ENCODE measurements around the gene WFDC5. TPM values are rescaled to one million over a fixed set of nuclear protein-coding genes. Genes with fewer than 3 reads are reported as not detected.
"Not testable (repeated sequence)": the region's sequence is repeated elsewhere in the genome, so short reads cannot be mapped to it uniquely, and the experiment has no call there.

Gene WFDC5
- total RNA-seq, 1 donor from 2014 or later: 5.2 TPM

DNA sequence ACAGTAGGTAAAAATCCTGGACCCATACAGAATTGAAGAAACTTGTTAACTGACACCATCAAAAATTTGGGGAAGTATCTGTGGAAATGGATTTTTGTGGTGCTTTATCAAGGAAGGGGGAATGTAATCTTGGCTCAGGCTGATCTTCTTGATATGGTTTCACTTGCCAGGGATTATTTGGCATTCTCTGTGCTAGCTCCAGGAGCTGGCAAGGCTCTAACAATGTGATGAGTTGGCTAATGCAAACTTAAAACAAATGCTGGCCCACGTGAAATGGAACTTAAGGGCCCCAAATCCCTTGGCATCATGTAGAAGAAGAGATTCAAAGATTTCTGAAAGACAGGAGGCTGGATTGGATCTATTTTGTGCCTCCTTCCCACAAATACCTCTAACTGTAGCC is 27.2 kb downstream of the WFDC5 start:
- no peak for DNase-seq

DNA sequence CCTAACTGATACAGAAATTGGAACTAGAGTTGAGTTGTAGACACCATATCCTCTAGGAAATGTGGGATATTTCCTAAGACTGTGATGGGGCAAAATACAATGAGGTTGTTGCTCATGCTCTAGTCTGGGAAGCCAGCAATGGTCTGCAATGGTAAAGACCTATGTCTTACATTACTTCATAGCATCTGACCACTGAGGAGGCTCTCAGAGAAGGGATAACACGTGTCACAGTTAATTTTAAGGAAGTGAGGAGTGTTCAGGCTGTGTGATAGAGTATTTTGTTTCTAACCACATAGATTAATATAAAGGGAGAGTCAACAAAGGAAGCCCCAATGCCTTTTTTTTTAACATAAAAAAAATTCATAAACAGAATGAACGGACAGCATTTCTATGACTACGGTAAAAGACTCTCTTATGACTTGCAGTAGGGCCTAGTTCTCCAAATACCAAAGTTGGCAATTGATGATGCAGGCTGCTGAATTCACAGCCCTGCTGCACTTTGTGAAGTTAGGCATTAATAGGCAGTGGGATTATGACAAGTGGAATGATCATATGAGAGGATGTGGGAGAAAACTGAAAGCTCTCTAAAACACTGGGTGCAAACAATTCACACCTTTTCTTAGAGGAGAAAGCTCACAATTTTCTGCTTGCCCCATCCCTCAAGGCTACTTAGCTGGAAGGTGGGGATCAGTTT is 27.7 kb downstream of the WFDC5 start:
- DNase-seq: no peak

DNA sequence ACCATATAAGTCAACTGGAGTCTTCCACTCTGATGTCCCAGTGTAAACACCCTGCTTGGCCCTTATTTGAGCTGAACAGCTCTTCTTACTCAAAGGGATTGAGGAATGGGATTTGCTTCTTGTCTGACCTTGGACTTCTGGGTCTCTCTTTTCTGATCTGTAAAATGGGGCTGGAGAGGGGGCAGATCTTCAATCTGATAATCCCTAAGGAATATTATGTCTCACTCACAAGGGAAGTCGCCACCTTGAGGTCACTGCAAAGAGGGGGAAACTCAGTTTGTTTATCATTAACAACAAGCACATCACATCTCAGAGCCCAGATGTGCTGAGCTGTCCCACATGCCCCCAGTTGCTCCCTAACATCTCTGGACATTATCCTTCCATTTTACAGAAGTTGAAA is 29.1 kb downstream of the WFDC5 start:
- no peak for DNase-seq

DNA sequence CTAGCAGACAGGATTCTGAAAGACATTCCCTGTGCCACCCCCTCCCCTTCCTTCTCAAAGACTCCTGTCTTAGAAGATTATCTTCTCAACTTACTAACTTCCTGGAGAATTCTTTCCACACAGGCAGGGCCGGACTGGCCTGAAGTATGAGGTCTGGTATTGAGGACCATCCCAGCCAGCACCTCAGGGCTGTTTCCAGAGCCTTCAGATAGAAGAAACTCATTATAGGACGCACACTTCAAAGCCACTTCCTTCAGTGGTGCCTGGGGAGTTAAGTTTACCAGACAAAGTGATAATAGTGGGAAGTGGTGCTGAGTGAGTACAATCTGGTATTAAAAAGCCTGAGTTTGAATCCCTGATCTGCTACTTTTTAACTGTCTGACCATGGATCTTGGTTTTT is 29.7 kb downstream of the WFDC5 start:
- DNase-seq: no peak

DNA sequence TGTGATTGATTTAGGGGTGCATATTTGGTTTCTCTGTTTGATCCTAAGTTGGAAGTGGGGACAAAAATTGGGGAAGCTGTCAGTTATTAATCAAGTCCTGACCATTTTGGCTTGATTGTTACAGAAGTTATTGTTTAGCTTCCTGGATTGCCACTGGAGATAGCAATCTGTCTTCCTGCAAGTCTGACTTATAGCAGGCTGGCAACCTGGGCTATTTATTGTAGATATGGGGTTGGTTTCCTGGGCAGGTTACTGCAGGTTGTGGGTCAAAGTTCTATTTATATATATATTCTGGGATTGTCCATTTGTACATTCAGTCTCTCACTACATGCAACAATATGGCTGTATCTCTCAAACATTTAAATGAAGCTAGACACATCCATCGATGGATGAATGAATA is 31.8 kb downstream of the WFDC5 start:
- no peak for DNase-seq

DNA sequence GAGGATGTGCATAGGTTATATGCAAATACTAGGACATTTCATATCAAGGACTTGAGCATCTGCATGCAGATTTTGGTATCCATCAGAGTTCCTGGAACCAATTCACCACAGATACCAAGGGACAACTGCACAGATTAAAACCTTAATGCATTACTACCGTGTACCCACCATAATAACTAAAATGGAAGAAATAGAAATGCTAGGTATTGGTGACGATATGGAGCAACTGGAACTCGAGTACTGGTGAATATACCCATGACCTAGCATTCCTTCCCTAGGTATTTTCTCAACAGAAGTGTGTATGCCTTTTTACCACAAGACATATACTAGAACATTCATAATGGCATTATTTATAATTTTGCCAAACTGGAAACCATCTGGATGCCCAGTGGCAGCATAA is 32.5 kb downstream of the WFDC5 start:
- DNase-seq: no peak

DNA sequence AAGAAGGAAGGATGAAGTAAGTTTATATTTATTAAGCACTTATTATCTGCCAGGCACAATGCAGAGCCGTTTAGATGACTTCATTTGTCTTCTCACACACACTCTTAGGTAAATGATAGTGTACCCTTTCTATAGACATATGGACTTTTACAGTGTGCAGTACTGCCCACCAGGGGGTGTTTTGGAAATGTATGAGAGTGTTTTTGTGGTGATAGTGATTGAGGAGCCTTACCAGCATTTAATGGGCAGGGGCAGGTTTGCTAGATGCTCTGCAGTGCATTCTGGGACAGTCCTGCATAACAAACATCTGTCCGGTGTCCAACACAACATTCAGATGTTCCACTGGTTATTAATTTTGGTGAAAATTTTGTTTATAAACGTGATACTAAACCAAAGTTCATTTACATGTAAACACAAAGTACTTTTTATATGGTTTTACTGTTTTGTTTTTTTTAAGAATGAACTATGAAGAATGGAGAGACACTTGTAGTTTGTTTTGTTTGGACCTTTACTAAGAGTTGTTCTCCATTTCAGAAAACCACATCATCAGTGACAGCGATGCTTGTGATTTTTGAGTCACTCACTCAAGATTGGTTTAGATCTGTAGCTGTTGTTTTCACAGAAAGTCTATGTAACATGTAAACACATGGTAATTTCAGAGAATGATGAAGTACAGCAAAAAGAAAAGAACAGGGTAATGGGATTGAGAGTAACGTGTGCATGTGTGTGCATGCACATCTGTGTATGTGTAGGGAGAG is 33.9 kb downstream of the WFDC5 start:
- no peak for DNase-seq

DNA sequence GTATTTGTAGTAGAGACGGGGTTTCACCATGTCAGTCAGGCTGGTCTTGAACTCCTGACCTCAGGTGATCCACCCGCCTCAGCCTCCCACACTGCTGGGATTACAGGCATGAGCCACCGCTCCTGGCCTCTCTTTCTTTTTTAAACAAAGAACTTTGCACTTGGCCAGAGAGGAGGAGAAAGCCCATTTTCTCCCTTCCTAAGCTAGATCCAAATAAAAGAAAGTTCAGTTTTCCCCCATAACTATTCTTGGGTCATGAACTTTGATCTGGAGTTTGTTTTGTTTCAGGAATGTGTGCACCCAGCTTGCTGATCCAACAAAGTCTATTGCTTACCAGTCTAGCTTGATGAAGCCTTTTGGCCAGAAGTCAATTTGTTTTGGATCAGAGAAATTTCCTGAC is 37.4 kb downstream of the WFDC5 start:
- no peak for DNase-seq

DNA sequence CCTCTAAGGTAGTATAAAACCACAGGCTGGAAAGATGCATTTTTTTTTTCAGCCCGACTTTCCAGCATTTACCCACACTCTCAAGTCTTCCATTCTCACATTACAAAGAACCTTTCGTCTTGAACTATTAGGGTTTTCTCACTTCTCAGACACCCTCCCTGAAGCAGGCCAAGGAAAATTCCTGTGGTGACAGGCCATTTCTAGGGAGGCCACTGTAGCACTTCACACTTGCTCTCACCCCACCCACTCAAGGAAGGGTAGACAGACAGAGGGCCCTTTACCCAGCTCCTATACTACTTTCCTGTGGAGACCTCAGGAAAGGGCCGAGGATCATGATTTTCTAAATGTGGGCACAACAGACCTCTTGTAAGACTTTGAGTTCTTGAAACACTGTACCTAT is 41.8 kb downstream of the WFDC5 start:
- no peak for DNase-seq

DNA sequence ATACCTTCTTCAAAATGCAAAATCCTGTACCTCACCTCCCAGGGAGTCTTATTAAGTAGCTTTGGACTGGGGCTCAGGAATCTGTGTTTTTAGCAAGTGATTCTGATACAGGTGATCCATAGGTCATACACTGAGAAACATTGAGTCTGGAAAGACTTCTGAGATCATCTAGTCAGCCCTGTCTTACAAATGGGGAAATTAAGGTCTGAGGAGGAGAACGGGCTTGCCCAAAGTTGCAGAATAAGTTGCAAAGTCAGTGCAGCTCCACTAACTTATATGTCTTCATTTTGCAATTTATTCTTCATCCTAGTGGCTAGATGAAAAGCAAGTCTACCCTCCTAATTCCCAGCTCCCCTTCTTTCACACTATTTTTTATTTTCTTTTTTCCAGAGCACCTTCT is 42.9 kb downstream of the WFDC5 start:
- DNase-seq: no peak

DNA sequence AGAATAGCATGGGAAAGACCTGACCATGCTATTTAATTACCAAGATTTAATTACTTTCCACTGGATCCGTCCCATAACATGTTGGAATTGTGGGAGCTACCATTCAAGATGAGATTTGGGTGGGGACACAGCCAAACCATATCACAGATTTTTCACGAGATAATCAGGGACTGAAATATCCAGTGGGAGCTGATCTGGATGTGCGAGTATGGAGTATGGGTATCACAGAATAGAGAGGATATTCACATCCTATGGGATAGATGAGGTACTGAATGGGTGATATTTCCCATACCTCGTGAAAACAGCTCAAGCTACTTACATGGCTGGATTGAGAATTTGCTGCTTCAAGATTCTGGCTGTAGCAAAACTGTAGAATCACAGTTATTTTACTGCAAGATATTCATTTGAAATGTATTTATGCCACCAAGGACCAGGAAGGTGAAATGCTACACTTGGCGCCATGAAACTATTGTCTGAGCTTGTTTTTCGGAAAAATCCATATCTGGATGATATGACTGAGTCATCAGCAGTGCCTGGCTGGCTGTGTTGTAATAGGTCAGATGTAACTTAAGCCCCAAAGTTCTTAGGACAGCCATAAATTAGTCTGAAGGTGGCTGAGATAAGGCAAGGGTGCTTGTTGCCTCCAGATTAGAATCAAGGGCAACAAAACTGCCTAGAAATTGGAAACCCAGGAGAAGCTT is 43.9 kb downstream of the WFDC5 start:
- DNase-seq: no peak

DNA sequence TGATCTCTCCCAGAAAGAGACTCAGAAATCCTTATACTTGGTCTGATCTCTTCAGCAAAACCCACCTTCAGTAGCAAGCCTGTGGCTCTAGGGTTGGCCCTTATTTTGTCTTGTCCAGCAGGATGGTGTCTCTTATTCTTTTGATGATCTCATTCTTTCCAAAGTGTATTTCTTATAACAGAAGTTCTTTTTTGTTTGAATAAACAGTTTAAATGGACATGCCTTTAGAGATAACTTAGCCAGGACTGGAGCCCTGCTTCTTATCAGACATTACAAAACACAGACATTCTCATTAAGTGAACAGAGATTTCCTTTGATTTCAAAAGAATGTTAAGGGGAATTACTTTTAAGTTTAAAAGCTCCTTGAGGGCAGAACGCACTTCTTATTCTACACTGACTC is 45.7 kb downstream of the WFDC5 start:
- DNase-seq: no peak

DNA sequence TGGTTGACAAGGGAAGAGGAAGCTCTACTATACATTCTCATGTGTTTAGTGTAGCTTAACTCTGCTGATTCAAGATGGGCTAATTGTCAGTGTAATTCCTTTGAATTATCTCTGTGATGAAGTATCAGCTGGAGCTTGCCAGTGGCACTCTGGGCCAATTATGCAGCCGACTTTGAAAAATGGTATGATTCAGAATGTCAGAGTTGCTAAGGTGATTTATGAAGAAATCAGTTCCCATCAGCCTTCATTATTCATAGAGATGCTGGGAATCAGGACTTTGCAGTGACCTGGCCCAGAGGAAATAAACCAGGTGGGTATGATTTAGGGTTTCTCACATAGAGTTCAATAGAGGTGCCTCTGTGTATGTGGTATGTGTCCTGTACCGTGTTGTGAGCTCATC is 47.4 kb downstream of the WFDC5 start:
- no peak for DNase-seq

DNA sequence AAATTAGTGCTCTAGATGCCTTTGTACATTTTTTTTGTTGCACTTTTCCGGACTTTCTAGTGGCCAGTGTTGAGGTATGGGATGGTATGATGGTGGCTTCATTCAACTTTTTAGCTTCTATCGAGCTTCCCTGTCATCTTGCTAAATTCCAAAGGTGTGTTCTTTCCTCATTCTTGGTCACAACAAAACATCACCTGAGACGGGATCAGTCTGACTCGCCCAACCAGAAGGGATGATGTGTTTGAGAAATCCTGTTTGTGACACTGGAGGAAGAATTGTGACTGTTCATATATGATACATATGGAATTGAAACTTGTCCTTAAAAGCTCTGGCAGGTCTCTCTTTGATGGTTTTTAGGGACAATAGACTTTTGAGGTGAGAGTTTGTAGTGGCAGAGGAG is 47.9 kb downstream of the WFDC5 start:
- no peak for DNase-seq

DNA sequence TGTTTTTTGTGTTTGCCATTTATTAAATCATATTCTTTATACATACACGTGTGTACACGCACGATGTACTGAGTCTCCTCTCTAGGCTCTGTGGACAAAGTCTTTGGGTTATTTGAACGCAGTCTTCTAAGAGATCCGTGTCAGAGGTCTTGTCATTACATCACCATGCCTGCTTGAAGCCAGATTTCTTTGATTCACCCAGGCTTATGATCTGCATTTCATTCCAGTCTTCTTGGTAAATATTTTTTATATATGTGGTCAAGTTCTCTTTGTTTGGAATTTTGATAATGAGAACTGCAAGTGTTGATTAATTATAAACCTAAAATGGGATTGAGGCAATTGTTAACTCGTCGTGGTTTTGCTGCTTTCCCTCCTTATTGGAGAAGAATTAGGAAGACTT is 48.6 kb downstream of the WFDC5 start:
- no peak for DNase-seq

DNA sequence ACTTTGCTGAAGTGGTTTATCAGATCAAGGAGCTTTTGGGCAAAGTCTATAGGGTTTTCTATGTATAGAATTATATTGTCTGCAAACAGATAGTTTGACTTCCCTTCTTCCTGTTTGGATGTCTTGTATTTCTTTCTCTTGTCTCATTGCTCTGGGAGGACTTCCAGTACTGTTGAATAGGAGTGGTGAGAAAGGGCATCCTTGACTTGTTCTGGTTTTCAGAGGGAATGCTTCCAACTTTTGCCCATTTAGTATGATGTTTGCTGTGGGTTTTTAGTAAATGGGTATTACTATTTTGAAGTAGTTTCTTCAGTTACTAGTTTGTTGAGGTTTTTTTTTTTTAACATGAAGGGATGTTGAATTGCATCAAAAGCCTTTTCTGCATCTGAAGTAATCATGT is 50.2 kb downstream of the WFDC5 start:
- no peak for DNase-seq

DNA sequence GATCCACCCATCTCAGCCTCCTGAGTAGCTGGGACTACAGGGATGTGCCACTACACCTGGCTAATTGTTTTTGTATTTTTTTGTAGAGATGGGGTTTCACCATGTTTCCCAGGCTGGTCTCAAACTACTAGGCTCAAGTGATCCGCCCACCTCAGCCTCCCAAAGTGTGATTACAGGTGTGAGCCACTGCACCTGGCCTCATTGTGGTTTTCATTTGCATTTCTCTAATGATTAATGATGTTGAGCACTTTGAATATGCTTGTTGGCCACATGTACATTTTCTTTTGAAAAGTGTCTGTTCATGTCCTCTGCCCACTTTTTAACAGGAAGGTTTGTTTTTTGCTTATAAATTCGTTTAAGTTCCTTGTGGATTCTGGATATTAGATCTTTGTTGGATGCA is 51.9 kb downstream of the WFDC5 start:
- not testable (repeated sequence) for DNase-seq

DNA sequence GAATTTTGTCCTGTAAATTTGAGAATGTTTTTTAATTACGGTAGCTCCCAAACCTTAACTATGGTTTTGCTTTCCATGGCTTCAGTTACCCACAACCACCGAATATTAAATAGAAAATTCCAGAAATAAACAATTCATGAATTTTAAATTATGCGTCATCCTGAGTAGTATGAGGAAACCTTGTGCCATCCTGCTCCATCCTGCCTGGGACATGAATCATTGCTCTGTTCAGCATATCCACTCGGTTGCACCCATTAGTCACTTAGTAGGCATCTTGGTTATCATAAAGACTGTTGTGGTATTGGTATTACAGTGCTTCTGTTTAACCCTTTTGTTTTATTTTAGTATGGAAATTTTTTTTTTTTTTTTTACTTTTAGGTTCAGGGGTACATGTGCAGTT is 53.7 kb downstream of the WFDC5 start:
- DNase-seq: no peak

DNA sequence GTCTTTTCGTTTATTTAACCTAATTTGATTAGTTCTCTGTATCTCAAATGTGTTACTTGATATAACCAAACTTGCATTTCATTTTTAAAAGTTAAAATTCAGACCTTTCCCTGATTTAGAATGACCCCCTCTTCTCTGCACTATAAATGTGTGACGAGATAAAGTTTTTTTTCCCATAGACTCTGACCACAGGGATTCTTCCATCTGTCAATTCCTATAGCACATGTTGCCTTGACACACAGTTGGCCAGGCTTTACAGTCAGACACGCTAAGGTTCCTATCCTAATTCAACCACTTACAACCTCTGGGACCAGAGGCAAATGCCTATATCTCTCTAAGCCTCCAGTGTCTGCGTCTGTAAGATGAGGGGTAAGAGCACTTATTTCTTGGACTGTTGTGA is 54.7 kb downstream of the WFDC5 start:
- no peak for DNase-seq
